Neural progenitor cell (in vitro differentiated cells): ENCODE measurements around the gene FLAD1. TPM values are rescaled to one million over a fixed set of nuclear protein-coding genes. Genes with fewer than 3 reads are reported as not detected.

Source experiments
- DNase-seq: peaks from one replicate; pipeline ENCODE4 v3.0.0-alpha.2; 2016; ENCODE audit warnings: low spot score
- H2AFZ ChIP-seq: fragments of 200-600 bp; sonication (generic); replicated peaks from 2 replicates; pipeline ENCODE4 v1.6.1; 2016; ENCODE audit warnings: antibody characterized with exemption
- H3F3A ChIP-seq: fragments of 200-600 bp; sonication (generic); 2 replicates; pipeline ENCODE4 v1.6.1; 2016; ENCODE audit warnings: antibody characterized with exemption, low read depth
- H3K27ac ChIP-seq: fragments of 200-600 bp; sonication (generic); 2 replicates; pipeline ENCODE4 v1.5.1; 2016; ENCODE audit warnings: mild to moderate bottlenecking
- H3K27me3 ChIP-seq: fragments of 200-600 bp; sonication (generic); 2 replicates; pipeline ENCODE4 v1.6.1; 2016; ENCODE audit warnings: mild to moderate bottlenecking, moderate library complexity
- H3K36me3 ChIP-seq: fragments of 200-600 bp; sonication (generic); 2 replicates; pipeline ENCODE4 v1.5.1; 2016
- H3K4me1 ChIP-seq: fragments of 200-600 bp; sonication (generic); 2 replicates; pipeline ENCODE4 v1.6.1; 2016; ENCODE audit warnings: mixed run types
- H3K4me2 ChIP-seq: fragments of 200-600 bp; sonication (generic); 2 replicates; pipeline ENCODE4 v1.6.1; 2016
- H3K4me3 ChIP-seq: fragments of 200-600 bp; sonication (generic); 2 replicates; pipeline ENCODE4 v1.5.1; 2016
- H3K79me2 ChIP-seq: fragments of 200-600 bp; sonication (generic); 2 replicates; pipeline ENCODE4 v1.6.1; 2016; ENCODE audit warnings: low read depth
- H3K9ac ChIP-seq: fragments of 200-600 bp; sonication (generic); 2 replicates; pipeline ENCODE4 v1.6.1; 2016
- H3K9me3 ChIP-seq: fragments of 200-600 bp; sonication (generic); 2 replicates; pipeline ENCODE4 v1.5.1; 2016; ENCODE audit warnings: low read depth
- H4K20me1 ChIP-seq: fragments of 200-600 bp; sonication (generic); 2 replicates; pipeline ENCODE4 v1.6.1; 2016; ENCODE audit warnings: low read depth
- H3K27ac Mint-ChIP-seq: 3 replicates; pipeline ENCODE4 v1.8.0; 2021; ENCODE audit warnings: mixed read lengths
- H3K27me3 Mint-ChIP-seq: 2 replicates; pipeline ENCODE4 v1.8.0; 2022; ENCODE audit warnings: low read depth, mild to moderate bottlenecking, inconsistent platforms, moderate library complexity, mixed read lengths; ENCODE audit not compliant: insufficient read depth
- H3K36me3 Mint-ChIP-seq: 3 replicates; pipeline ENCODE4 v1.8.0; 2021; ENCODE audit warnings: mixed read lengths
- H3K4me1 Mint-ChIP-seq: 3 replicates; pipeline ENCODE4 v1.8.0; 2021; ENCODE audit warnings: mixed read lengths
- H3K4me3 Mint-ChIP-seq: 3 replicates; pipeline ENCODE4 v1.8.0; 2021; ENCODE audit warnings: mild to moderate bottlenecking, moderate library complexity, mixed read lengths
- H3K9me3 Mint-ChIP-seq: 3 replicates; pipeline ENCODE4 v1.8.0; 2020; ENCODE audit warnings: mixed read lengths
- EZH2 ChIP-seq: fragments of 200-600 bp; sonication (generic); IDR thresholded peaks from 2 replicates; pipeline ENCODE4 v1.6.1; 2017; ENCODE audit warnings: antibody characterized with exemption, mild to moderate bottlenecking, moderate library complexity
- EZH2phosphoT487 ChIP-seq: fragments of 200-600 bp; sonication (generic); IDR thresholded peaks from 2 replicates; pipeline ENCODE4 v1.6.1; 2017; ENCODE audit warnings: antibody characterized with exemption
- total RNA-seq: library from RNA; depleted of rRNA; stranded (reverse); fragments of >200 nt; gene quantifications from 2 replicates; pipeline ENCODE4 v1.2.3, GENCODE V29; 2015; ENCODE audit warnings: low replicate concordance
- TF ChIP-seq, protein P1 (sequence below): fragments of 200-600 bp; sonication (generic); IDR thresholded peaks from 2 replicates; pipeline ENCODE4 v1.5.1; 2017; ENCODE audit warnings: antibody characterized with exemption, mild to moderate bottlenecking

FLAD1 gene
- total RNA-seq, 1 donor from 2014 or later: 19.3 TPM

DNA sequence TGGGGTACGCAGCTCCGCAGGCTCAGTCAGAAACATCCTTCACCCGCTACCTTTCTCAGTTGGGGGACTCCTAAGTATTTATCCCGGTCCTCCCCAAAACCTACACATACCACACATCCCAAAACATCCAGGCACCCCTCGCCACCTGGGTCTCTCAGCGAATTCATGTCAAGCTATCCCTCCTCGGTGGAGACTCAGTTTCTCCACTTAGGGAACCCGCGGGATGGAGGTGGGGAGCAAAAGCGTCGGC, 18.2 kb downstream of the FLAD1 start:
- Mint-ChIP-seq H3K4me3 (peak overlapping the region; percentile 89), H3K27me3 (peaks cover 3% of the 10 kb centered on the region), H3K4me1 (peaks cover 28% of the 10 kb centered on the region), H3K36me3 (no peaks in the 10 kb centered on the region), H3K27ac (peak overlapping the region; percentile 60), H3K9me3 (peaks cover 2% of the 10 kb centered on the region)
- H3K79me2 ChIP-seq: peaks cover 30% of the 10 kb centered on the region
- no peak for TF ChIP-seq EZH2
- no peak for TF ChIP-seq EZH2phosphoT487
- TF ChIP-seq, protein P1, sequence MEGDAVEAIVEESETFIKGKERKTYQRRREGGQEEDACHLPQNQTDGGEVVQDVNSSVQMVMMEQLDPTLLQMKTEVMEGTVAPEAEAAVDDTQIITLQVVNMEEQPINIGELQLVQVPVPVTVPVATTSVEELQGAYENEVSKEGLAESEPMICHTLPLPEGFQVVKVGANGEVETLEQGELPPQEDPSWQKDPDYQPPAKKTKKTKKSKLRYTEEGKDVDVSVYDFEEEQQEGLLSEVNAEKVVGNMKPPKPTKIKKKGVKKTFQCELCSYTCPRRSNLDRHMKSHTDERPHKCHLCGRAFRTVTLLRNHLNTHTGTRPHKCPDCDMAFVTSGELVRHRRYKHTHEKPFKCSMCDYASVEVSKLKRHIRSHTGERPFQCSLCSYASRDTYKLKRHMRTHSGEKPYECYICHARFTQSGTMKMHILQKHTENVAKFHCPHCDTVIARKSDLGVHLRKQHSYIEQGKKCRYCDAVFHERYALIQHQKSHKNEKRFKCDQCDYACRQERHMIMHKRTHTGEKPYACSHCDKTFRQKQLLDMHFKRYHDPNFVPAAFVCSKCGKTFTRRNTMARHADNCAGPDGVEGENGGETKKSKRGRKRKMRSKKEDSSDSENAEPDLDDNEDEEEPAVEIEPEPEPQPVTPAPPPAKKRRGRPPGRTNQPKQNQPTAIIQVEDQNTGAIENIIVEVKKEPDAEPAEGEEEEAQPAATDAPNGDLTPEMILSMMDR: no peak
- H3K9me3 ChIP-seq: no peaks in the 10 kb centered on the region
- no peaks in the 10 kb centered on the region for H3K36me3 ChIP-seq
- no peak overlapping the region for H2AFZ ChIP-seq
- peaks cover 20% of the 10 kb centered on the region for H3K4me1 ChIP-seq
- no peak overlapping the region for H3K27ac ChIP-seq
- H3F3A ChIP-seq: peaks cover 43% of the 10 kb centered on the region
- no peaks in the 10 kb centered on the region for H3K27me3 ChIP-seq
- H3K9ac ChIP-seq: no peak overlapping the region
- peak overlapping the region; percentile 82 for H3K4me2 ChIP-seq
- no peak for DNase-seq
- H4K20me1 ChIP-seq: no peaks in the 10 kb centered on the region
- peak overlapping the region; percentile 72 for H3K4me3 ChIP-seq

DNA sequence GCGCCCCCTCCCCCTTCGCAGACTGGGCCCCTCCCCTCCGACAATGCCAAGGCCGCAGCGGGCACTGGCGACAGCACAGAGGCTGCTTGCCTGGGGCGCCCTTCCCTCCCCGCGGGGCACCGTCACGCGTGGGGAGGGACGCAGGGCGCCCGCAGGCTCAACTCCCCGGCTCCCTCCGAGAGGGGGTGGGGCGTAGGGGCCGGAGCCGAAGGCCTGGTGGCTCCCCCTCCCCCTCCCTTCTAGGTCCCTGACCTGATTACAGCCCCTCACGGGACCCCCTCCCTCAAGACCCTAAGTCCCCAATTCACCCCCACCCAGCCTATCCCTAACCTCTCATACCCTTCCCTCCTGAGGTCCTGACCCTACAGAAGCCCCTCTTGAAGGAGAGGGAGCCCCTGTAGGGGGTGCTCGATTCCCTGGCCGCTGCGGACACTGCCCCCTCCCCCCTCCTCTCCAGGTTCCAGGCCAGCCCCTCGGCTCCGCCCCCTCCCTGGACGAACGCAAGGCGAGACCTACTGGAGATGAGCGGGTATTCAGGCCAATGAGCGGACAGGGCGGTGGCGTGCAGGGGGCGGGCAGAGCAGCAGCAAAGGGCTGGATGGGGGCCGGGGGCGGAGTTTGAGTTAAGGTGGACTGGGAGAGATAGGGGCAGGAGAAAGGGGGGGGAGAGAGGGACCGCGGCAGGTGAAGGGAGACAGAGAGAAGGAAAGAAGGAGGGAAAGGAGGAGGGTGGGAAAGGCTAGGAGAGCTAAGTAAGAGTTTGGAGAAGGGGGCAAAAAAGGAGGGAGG, 18.7 kb downstream of the FLAD1 start:
- Histone ChIP-seq H3K79me2 (peaks cover 35% of the 10 kb centered on the region), H3K27me3 (no peaks in the 10 kb centered on the region), H3K9ac (no peak overlapping the region), H3F3A (peaks cover 43% of the 10 kb centered on the region), H3K4me2 (peak overlapping the region; percentile 98), H3K4me1 (peaks cover 20% of the 10 kb centered on the region), H3K27ac (no peak overlapping the region), H3K36me3 (no peaks in the 10 kb centered on the region), H3K9me3 (no peaks in the 10 kb centered on the region), H2AFZ (no peak overlapping the region), H3K4me3 (peak overlapping the region; percentile 72), H4K20me1 (no peaks in the 10 kb centered on the region)
- Mint-ChIP-seq H3K9me3 (peaks cover 2% of the 10 kb centered on the region), H3K36me3 (no peaks in the 10 kb centered on the region), H3K27ac (no peak overlapping the region), H3K27me3 (peaks cover 3% of the 10 kb centered on the region), H3K4me1 (peaks cover 28% of the 10 kb centered on the region), H3K4me3 (peak overlapping the region; percentile 89)
- no peak for TF ChIP-seq EZH2
- TF ChIP-seq, protein P1: peak; percentile 65
- DNase-seq: peak; percentile 99

DNA sequence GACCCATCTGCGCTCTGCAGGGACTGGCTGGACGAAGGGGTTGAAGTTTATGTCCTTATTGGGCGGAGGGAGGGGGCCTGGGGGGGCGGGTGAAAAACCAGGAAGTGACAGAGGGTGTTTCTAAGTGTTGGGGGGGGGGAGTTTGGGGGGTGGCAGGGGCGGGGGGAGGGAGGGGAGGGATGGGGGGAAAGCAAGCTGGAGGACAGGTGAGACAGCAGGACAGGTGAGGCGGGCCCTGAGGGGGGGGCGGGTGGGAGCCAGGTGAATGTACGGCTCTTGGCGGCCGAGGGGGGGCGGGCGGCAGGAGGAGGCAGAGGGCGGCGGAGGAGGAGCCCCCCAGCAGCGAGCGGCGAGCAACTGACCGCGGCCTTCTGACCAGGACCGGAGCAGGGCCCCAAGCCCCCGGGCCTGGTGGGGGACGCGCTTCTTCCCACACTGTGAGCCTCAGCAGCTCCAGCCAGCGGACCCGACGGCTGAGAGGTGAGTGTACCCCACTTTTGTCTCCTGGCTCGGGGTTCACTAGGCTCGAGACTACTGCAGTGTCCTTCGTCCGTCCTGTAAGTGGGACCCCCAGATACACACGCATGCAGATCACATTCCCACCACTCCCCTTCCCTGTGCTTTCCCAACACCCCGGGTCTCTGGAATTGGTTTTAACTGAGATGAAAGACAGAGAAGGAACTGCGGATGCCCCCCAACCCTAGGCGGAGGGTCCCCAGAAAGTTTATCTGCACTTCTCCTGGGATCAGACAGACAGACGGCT, 19.5 kb downstream of the FLAD1 start, which contains the start of gene ZBTB7B:
ZBTB7B (plus strand) TSS at position 339 of the 763 bp plus-strand sequence. CDS start 11,859 bp downstream, outside the sequence.
- H3K4me1 ChIP-seq: peaks cover 20% of the 10 kb centered on the region
- peak; percentile 59 for DNase-seq

More for the DNA sequence above, 19.5 kb downstream of the FLAD1 start, which contains the start of gene ZBTB7B:
- H3K27ac Mint-ChIP-seq: peak within 1 kb of the TSS; percentile 87
- H3K9me3 Mint-ChIP-seq: peaks cover 2% of the 10 kb centered on the region
- Histone ChIP-seq H3K9ac (no peak within 1 kb of the TSS), H3K9me3 (no peaks in the 10 kb centered on the region), H4K20me1 (no peaks in the 10 kb centered on the region), H3F3A (peaks cover 43% of the 10 kb centered on the region), H2AFZ (no peak within 1 kb of the TSS), H3K4me3 (peak within 1 kb of the TSS; percentile 72), H3K27ac (no peak within 1 kb of the TSS), H3K79me2 (peaks cover 38% of the 10 kb centered on the region), H3K4me2 (peak within 1 kb of the TSS; percentile 98), H3K36me3 (no peaks in the 10 kb centered on the region), H3K27me3 (no peaks in the 10 kb centered on the region)
- peaks cover 3% of the 10 kb centered on the region for H3K27me3 Mint-ChIP-seq
- H3K4me3 Mint-ChIP-seq: peak within 1 kb of the TSS; percentile 95
- no peaks in the 10 kb centered on the region for H3K36me3 Mint-ChIP-seq
- peaks cover 25% of the 10 kb centered on the region for H3K4me1 Mint-ChIP-seq
- TF ChIP-seq EZH2: no peak
- TF ChIP-seq, protein P1: no peak
- no peak for TF ChIP-seq EZH2phosphoT487
